Inferior parietal cortex (tissue), 1 donor: ENCODE measurements around the gene RAB27A.

ENCODE experiments used
- DNase-seq: peaks from one replicate; pipeline ENCODE4 v3.0.0-alpha.2; 2016; ENCODE audit errors: extremely low spot score

RAB27A gene

DNA sequence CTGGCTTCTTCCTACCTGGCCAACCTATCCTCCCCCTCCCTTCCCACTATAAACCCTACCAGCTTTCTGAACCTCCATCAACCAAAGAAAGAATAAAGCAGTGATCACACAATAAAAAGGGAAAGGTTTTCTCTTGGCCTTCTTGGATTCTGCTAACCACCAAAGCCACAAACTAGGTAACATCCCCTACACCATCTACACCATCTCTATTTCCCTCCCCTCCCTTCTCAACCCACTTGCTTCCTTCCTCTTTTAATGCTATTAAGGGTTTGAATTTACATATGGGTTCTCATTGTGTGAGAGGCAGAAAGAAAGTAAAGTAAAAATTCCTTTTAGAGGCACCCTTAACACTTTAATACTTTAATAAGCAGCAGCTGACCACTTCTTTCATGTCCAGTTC, 67.0 kb downstream of the RAB27A start:
- no peak for DNase-seq

DNA sequence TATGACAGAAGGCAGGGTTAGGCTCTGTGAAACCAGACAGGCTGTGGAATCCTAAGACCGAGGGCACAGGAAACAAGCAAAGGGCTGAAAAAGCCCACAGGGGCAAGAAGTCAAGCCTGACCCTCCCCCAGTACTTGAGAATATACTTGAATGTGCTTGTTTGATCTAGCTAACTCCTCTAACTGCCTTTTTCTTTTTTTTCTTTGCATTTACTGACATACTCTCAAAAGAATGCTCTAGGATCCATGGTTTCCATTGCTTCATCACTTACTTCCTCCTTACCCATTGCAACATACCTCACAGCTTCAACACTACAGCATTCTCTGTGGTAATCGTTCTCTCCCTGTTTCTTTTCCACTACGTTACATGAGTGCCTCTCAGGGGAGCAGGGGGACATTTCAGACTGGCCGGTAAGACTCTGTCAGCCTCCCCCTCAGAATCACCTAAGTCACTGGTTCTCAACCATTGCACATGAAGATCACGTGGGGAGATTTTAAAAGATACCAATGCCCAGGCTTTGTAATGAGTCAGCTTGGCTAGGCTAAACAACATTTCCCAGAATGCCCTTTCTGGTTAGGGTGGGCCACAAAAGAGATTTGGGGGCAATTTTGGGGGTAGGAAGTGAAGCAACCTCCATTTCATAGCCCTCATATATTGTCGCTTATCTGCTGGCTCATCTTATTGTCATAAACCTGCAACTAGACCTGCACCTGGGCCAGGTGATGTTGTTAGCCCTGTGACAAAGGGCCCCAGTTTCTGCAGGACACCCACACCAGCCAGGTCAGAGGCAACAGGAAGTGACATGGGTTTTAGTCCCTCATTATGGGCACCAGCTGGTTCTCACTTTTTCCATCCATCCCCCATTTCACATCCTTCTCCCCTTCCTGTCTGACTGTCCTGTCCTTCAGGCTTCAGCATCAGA, 68.3 kb downstream of the RAB27A start:
- DNase-seq: no peak

DNA sequence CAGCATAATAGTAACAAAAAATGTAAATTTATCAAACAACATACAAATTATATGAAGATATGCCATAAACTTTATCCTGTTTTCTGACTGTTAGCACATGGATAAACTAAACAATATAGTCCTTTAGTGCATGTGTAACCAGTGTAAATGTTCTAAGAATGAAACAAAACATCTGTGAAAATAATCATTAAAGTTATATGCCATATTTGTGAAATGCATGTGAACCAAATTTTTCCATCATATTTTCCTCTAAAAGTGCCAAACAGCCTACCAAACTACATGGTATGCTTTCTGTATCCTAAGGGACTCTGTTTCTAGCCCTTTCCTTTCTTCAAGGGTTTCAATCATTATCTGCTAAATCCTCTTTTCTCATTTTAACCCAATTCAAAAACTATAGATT, 69.0 kb downstream of the RAB27A start:
- no peak for DNase-seq

DNA sequence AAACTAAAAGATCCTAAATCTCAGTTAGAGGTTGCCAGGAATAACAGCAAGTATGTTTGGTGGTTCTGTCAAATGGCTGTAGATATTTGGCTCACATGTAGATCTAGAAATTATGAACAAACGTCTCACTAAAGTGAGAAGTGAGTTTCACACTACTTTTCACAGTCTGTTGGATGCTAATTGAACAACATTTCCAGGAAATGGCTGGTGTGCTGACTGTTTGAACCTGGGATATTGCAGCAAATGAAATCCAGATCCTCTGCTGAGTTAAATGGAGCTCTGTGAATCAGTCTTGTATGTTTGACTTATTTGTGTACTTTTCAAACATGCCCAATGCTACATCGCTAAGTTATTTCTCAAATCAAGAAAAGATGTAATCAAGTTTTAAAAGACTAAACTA, 71.6 kb downstream of the RAB27A start:
- DNase-seq: peak; percentile 26

DNA sequence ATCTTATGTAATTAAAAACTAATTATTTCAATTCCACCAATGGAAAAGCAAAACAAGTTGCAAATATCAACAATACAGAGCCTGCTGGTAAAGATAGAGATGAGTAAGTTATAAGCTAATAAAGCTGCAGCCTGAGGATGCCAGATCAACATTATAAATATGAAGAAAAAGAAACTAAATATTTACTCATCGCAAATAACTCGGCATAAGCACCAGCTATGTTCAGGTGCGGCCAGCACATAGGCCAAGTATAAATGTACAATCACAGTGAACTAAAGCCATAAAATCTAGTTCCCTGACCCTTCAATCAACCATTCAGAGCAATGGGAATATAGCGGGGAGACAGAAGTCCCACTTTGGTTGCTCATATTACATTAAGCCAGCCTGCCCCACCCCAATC, 85.1 kb downstream of the RAB27A start:
- DNase-seq: no peak

DNA sequence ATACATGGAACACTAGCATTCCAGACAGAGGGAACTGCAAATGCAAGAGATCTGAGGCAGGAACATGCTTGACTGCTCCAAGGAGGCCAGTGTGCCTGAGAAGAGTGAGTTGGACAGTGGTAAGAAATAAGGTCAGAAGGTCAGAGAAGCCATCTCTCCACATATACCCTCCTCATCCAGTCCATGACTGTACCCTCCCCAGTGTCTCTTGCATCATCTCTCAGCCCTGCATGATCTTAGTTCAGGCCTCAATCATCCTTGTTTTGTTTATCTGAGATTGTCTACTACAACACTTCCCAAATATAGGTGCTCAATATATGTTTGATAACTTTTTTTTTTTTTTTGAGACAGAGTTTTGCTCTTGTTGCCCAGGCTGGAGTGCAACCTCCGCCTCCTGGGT, 87.4 kb downstream of the RAB27A start:
- no peak for DNase-seq

DNA sequence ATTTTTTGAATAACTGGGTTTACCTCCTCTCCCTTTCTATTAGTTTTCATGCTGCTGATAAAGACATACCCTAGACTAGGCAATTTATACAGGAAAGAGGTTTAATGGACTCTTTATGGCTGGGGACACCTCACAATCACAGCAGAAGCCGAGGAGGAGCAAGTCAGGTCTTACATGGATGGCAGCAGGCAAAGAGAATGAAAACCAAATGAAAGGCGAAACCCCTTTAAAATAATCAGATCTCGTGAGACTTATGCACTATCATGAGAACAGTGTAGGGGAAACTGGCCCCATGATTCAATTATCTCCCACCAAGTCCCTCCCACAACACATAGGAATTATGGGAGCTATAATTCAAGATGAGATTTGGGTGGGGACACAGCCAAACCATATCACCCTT, 90.9 kb downstream of the RAB27A start:
- no peak for DNase-seq

DNA sequence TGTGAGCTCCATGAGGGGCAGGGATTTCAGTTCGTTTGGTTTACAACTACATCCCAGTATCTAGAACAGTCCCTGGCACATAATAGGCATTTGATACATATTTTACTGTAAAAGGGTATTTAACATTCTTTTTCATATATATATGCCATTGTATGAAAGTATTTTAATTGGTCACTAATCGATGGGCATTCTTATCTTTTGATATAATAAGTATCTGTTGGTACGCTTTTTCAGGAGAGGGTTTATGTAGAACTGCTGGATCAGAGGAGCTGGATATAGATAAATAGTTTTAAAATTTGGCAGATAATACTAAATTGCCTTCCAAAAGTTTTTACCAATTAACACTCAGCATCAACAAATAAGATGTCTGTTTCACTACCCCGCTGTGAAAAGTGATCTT, 91.9 kb downstream of the RAB27A start:
- DNase-seq: no peak

DNA sequence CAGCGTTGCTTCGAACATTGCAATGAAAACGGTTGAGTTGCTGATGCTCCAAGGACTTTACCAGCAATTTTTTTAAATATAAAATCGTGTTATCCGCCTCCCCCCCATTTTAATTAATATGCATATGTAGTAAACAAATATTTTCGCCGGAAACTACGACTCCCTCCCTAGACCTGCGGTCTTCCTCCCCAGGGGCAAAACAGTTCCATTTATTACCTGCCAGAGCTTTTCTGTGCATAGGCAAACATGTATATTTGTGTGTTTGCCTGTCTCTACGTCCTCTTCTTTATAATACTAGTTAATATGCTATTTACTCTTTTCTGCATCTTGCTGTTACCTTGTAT, 92.3 kb downstream of the RAB27A start:
- DNase-seq: no peak

DNA sequence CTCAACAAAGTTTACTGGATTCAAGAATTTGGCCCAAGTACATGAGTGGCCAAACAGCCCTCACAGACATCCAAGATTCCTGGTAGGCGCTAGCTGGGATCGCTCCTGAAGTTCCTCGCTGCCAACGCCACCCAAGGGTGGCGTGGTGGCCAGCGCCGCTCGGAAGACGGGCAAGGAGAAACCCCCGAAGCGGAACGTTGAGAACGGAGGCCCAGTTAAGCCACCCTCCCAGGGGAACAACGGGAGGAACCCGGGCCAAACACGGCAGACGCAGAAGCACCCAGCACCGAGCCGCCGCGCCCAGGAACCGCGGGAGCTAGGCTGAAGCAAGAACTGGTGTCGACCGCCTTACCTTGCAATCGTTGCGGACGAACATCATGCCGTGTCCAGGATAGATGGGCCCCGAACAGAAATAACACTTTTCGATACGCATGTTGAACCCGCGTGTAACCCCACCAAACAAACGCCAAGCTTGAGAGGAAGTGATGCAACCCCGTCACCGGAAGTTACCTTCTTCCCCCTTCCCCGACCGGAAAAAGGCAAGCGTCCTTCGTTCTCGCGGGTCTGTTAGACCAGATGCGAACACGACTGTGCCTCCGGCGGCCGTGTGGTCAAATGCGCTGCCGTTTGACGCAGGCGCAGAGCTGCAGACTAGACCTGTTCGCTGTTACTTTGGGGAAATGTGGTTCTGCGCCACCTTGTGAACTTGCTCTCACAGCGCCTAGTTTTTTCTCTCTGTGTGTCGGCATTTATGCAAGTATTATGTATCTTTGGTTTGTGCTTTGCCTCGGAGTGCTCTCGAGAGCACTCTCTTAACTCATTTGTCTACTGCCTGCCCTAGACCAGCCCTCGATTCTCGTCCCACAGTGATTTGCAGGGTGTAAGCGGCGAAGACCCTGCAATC, 92.9 kb downstream of the RAB27A start, which contains the start of gene RSL24D1:
Gene RSL24D1 (minus strand): TSS at position 484 of the 904 bp plus-strand sequence. CDS start 51 bp downstream, at position 433.
- peak; percentile 99 for DNase-seq

DNA sequence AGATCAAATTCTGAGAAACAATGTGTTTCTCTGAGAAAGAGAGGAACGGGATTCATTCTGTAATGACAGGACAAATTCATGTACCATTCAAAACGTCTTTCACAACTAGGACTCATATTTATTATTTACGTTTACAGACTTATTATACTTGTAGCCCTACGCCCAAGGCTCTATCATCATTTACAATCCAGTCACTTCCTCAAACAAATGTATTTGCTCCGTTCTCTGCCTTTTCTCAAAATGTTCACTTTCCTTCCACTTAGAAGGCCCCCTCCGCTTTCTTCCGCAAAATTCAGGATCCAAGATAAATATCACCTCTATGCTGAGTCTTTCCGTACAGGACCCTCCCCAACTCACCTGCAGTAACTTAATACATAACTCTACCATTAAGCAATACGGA, 93.6 kb downstream of the RAB27A start:
- DNase-seq: no peak

DNA sequence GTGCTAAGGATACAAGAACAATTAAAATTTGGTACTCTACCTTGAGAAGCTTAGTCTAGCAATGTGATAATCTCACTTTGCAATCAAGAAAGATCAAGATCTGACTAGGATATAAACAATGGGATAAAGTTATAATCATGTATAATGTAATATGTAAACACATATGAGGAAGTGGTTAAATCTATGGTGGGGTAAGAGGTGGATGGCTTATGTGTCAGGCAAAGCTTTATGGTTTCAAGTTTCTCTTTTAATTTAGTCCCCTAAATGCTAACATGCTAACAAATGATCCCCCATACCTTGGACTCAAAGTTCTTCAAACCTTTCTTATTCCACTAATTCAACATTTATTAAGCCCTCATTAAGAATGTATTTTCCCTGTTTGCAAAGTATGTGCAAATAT, 95.4 kb downstream of the RAB27A start:
- DNase-seq: no peak

DNA sequence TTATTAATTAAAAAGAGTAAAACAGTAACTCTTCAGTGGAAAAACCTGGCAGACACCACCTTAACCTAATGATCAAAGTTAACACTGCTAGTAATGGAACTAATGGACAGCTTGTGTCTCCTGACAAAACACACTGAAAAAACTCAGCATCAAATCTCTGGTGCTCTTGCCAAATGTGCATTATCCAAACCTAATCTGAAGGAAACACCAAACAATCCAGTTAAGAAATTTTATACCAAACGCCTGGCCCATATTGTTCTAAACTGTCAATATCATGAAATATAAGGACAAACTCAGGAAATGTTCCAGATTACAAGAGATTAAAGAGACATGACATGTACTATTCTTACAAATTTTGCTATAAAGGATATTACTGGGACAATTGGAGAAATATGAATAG, 103.3 kb downstream of the RAB27A start:
- no peak for DNase-seq

DNA sequence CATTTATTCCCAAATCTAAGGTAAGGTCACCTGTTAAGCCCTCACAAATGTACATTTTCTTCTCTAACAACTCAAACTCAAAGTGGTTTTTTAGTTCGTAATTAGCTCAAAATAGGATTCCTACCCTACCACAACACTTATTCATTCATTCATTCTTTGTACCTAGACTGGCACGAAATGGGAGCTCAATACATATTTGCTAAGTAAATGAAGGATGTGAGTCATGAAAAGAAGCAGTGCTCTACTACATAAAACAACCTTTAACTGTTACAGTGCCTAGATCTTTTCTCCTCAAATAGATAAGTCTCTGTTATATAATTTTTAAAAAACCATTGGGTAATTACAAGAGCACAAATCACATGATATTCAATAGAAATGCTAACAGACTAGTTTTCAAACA, 105.9 kb downstream of the RAB27A start:
- no peak for DNase-seq

DNA sequence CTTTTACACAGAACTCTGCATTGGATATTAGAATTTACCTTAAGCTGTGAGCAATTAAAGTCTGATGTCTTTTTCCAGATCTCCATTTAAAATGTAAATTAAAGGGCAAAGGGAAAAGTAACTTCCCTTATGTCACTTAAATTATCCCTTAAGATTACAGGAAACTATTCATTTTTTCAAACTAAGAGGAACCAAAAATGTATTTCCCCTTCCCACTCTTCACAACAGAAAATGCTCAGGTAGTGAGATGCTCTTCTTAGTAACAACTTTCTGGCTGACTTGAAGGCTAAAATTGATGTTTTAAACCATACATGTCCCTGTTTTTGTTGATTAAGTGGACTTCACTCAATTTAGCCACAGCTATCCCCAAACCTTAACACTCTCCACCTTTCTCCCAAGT, 110.5 kb downstream of the RAB27A start:
- no peak for DNase-seq

DNA sequence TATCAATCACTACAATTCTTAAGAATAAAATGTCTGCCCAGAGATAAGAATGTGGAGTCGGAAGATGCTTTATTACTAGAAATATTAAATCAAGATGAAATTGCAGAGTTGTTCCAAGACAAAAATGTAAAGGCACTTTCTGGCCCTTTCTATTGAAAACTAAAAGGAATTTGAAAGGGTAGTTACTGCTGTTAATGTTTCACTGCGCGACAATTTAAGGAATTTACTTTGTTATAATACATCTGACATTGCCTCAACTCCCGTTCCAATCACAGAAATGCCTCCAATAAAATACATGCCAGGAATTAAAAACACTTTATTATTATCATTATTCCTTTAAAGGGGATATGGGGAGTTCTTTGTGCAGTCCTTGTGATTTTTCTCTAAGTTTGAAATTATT, 119.3 kb downstream of the RAB27A start:
- DNase-seq: no peak

DNA sequence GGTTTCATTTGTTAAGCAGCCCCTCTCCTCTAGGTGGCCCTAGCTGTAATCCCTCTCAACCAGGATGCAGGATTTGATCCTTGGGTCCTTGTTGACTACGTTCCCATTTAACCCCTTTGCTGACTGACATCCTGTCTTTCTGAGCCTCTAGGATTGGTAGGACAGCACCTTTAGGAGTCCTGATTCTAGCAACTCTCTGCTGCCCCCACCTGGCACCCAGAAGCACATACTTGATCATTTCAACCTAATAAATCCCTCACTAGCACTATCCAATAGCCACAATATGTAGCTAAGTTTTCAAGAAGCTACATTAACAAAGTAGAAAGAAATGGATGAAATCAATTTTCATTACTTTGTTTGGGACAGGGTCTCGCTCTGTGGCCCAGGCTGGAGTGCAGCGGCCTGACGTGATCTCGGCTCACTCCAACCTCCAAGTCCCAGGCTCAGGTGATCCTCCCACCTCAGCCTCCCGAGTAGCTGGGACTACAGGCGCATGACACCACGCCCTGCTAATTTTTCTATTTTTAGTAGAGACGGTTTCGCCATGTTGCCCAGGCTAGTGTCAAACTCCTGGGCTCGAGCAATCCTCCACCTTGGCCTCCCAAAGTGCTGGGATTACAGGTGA, 121.2 kb downstream of the RAB27A start:
- DNase-seq: peak; percentile 55

DNA sequence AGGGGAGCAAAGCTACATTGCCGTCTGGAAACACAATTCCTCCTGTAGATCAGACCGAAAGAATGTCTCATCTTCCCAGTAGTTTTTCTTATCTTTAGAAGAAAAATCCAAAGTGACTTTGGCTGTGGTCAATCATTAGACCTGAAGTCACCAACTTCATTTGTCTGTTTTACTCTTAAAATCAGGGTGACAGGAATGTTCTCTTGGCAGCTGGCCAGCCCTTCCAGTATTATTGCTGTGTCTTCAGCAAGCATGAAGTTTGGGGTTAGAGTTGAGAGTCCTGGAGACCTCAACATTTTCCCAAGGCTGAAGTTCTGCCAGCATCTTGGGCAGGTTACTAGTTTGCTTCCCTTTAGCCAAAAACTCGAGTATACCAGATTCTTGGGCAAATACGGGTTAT, 125.3 kb downstream of the RAB27A start:
- no peak for DNase-seq
